HepG2 (cell line): ENCODE data around the gene NDOR1. TPM values are rescaled to one million over a fixed set of nuclear protein-coding genes. Genes with fewer than 3 reads are reported as not detected.

Experiments used
- AGO1 ChIP-seq: fragments of 200-400 bp; formaldehyde crosslinking; IDR thresholded peaks from 2 replicates; pipeline ENCODE4 v1.6.1; 2017; ENCODE audit warnings: mild to moderate bottlenecking, low read depth, low read length, moderate library complexity; ENCODE audit not compliant: poor library complexity, severe bottlenecking
- ASH2L ChIP-seq: fragments of 300-600, 200-600 bp; sonication (generic); IDR thresholded peaks from 2 replicates; pipeline ENCODE4 v1.7.0; 2017; ENCODE audit warnings: low read depth, mild to moderate bottlenecking, moderate library complexity, mixed read lengths, low read length; ENCODE audit not compliant: insufficient read length
- GATAD1 ChIP-seq: IDR thresholded peaks from 2 replicates; pipeline ENCODE4 v1.6.1; 2016; ENCODE audit warnings: missing genetic modification reagents, missing compliant biosample characterization
- GLMP ChIP-seq: sonication (generic); formaldehyde crosslinking; IDR thresholded peaks from 2 replicates; pipeline ENCODE4 v1.9.0; 2021; ENCODE audit warnings: missing genetic modification reagents, mild to moderate bottlenecking, borderline replicate concordance
- HMGXB4 ChIP-seq, 2 experiments: sonication (generic) in 1 of 2; formaldehyde crosslinking in 1 of 2; IDR thresholded peaks; 2 replicates each; pipeline versions ENCODE4 v1.4.0 to v1.6.1; 2018 to 2020; ENCODE audit warnings: missing genetic modification reagents in 2 of 2, borderline replicate concordance in 1 of 2, low read depth in 1 of 2, mild to moderate bottlenecking in 1 of 2, missing biosample characterization in 1 of 2
- HNF1B ChIP-seq: sonication (generic); formaldehyde crosslinking; IDR thresholded peaks from 2 replicates; pipeline ENCODE4 v1.5.1; 2020; ENCODE audit warnings: mild to moderate bottlenecking, moderate library complexity, missing genetic modification reagents
- MEIS2 ChIP-seq: sonication (generic); formaldehyde crosslinking; IDR thresholded peaks from 2 replicates; pipeline ENCODE4 v1.9.0; 2021; ENCODE audit warnings: mild to moderate bottlenecking, missing genetic modification reagents
- UBTF ChIP-seq: sonication (generic); formaldehyde crosslinking; IDR thresholded peaks from 2 replicates; pipeline ENCODE4 v1.4.0; 2020; ENCODE audit warnings: mild to moderate bottlenecking, missing genetic modification reagents
- YEATS4 ChIP-seq: sonication (generic); formaldehyde crosslinking; IDR thresholded peaks from 2 replicates; pipeline ENCODE4 v1.4.0; 2020; ENCODE audit warnings: missing genetic modification reagents, borderline replicate concordance
- ZFX ChIP-seq: sonication (generic); formaldehyde crosslinking; IDR thresholded peaks from 2 replicates; pipeline ENCODE4 v1.4.0; 2020; ENCODE audit warnings: mild to moderate bottlenecking, low read depth, missing genetic modification reagents, moderate library complexity
- ZFY ChIP-seq: sonication (generic); formaldehyde crosslinking; IDR thresholded peaks from 2 replicates; pipeline ENCODE4 v1.4.0; 2020; ENCODE audit warnings: missing genetic modification reagents
- ZNF264 ChIP-seq: sonication (generic); formaldehyde crosslinking; IDR thresholded peaks from 2 replicates; pipeline ENCODE4 v1.4.0; 2020; ENCODE audit warnings: missing genetic modification reagents
- ZNF350 ChIP-seq: sonication (generic); formaldehyde crosslinking; IDR thresholded peaks from 2 replicates; pipeline ENCODE4 v1.4.0; 2020; ENCODE audit warnings: mild to moderate bottlenecking, low read depth, missing genetic modification reagents, borderline replicate concordance
- ZNF614 ChIP-seq: IDR thresholded peaks from 2 replicates; pipeline ENCODE4 v1.6.1; 2018; ENCODE audit warnings: missing biosample characterization, missing genetic modification reagents, inconsistent platforms, borderline replicate concordance
- ZNF687 ChIP-seq: sonication (generic); formaldehyde crosslinking; IDR thresholded peaks from 2 replicates; pipeline ENCODE4 v1.5.1; 2020; ENCODE audit warnings: mild to moderate bottlenecking, missing genetic modification reagents, moderate library complexity
- polyA plus RNA-seq, 8 experiments: library from polyadenylated mRNA; depleted of rRNA in 3 of 8; stranded (reverse) in 7 of 8; unstranded in 1 of 8; fragments of >200 nt; fragmentation: Illumina TruSeq in 4 of 8; extraction: Trizol in 4 of 8; gene quantifications; 2 replicates each; pipeline versions ENCODE4 v1.2.1 to v1.2.3, GENCODE V29; 2011 to 2016; ENCODE audit warnings: low read depth in 4 of 8, missing spikeins in 1 of 8, mixed read lengths in 1 of 8; ENCODE audit not compliant: insufficient read depth in 1 of 8
- total RNA-seq, 5 experiments: library from RNA; depleted of rRNA; stranded (reverse); fragments of >200 nt; fragmentation: Illumina TruSeq; extraction: Trizol; gene quantifications; 2 replicates each; pipeline ENCODE4 v1.2.3, GENCODE V29; 2016; ENCODE audit warnings: low read depth in 1 of 5

Gene NDOR1
- total and polyA plus RNA-seq, 2 of the 13 experiments (the other 11 are each of a cell fraction or from before 2014, with no cell fraction given): 3.6 to 8.7 TPM

GRCh38 chr9:137253717-137254623 is 48.5 kb downstream of the NDOR1 start (continued):
- TF ChIP-seq ZNF687 (peak; percentile 78), YEATS4 (no peak), ASH2L (no peak), GATAD1 (0 out of 2 replicates have a peak, but pooled peaks have one; percentile 39), ZFX (peak; percentile 78), ZFY (CRISPR knock-in tag) (peak; percentile 56; the same call in 1 of the 2 replicates), AGO1 (peak; percentile 11), ZNF614 (CRISPR knock-in tag) (no peak), GLMP (CRISPR knock-in tag) (no peak), MEIS2 (CRISPR knock-in tag) (no peak), UBTF (peak; percentile 60), HNF1B (CRISPR knock-in tag) (peak; percentile 60; the same call in 1 of the 2 replicates), ZNF350 (CRISPR knock-in tag) (peak; percentile 47; the same call in 1 of the 2 replicates), ZNF264 (no peak), HMGXB4 (CRISPR knock-in tag; IDR thresholded peaks at IDR 0.05; ENCODE audit: borderline replicate concordance in 1 of 2, low read depth in 1 of 2) (0 out of 4 replicates have a peak, but pooled peaks of 1 of the 2 experiments have one; percentile 37)
